ENCODE measurements around the gene TMPRSS9. TPM values are rescaled to one million over a fixed set of nuclear protein-coding genes. Genes with fewer than 3 reads are reported as not detected.

Gene TMPRSS9
- polyA plus RNA-seq, 1 donor (not counting 4 experiments of a cell fraction or from before 2014, with no cell fraction given), result not detected

GRCh38 chr19:2413629-2414028 lies 53.6 kb downstream of the TMPRSS9 start:
- H3K9me3 ChIP-seq (ENCODE audit: control insufficient read depth, low read depth, low read length), result peaks cover 2% of the 10 kb centered on the region
- no peaks in the 10 kb centered on the region for H3K27me3 ChIP-seq (ENCODE audit: control insufficient read depth, extremely low read depth, insufficient read depth, low read length)
- dilution Hi-C loops (cut with MboI; ENCODE audit: extremely low pct_ligation_motif_present, low sequenced_read_pairs), result no loop called here
- no peak for TF ChIP-seq CTCF (optimal IDR thresholded peaks at IDR 0.05 in 1 of 3, IDR thresholded peaks at IDR 0.05 in 1 of 3, conservative IDR thresholded peaks at IDR 0.05 in 1 of 3; ENCODE audit: extremely low read depth in 1 of 3, insufficient read depth in 2 of 3, low read length in 3 of 3)
- TF ChIP-seq EZH2 (IDR thresholded peaks at IDR 0.05; ENCODE audit: low read length), result no peak
- no peak overlapping the region for H3K4me3 ChIP-seq (ENCODE audit: control insufficient read depth in 2 of 3, extremely low read depth in 1 of 3, insufficient read depth in 2 of 3, low read depth in 1 of 3, low read length in 3 of 3)
- FAIRE-seq, result no peak
- H3K36me3 ChIP-seq (ENCODE audit: control insufficient read depth in 2 of 2, extremely low read depth in 1 of 2, insufficient read depth in 2 of 2, low read length in 2 of 2), result peaks cover 3 to 9% of the 10 kb centered on the region in 2 experiments
- H3K4me2 ChIP-seq (ENCODE audit: control insufficient read depth, extremely low read depth, insufficient read depth, low read depth, low read length), result no peak overlapping the region
- H3K9ac ChIP-seq (ENCODE audit: control insufficient read depth, extremely low read depth, insufficient read depth, low read length), result no peak overlapping the region
- no peak overlapping the region for H2AFZ ChIP-seq (ENCODE audit: control insufficient read depth, low read length)
- no peaks in the 10 kb centered on the region for H3K9me1 ChIP-seq (ENCODE audit: control insufficient read depth, extremely low read depth, insufficient read depth, low read length)
- H4K20me1 ChIP-seq (ENCODE audit: control insufficient read depth, extremely low read depth, insufficient read depth, low read length), result no peaks in the 10 kb centered on the region
- no peak overlapping the region for H3K27ac ChIP-seq (ENCODE audit: control insufficient read depth, insufficient read depth, low read length)
- no peak for DNase-seq (ENCODE audit: low read depth, low spot score)
- no peaks in the 10 kb centered on the region for H3K4me1 ChIP-seq (ENCODE audit: control insufficient read depth, extremely low read depth, insufficient read depth, low read length)
- H3K79me2 ChIP-seq (ENCODE audit: control insufficient read depth, insufficient read depth, low read length), result no peaks in the 10 kb centered on the region

- Histone ChIP-seq H3K9ac (ENCODE audit: control insufficient read depth, extremely low read depth, insufficient read depth, low read length) (no peak overlapping the region), H3K27ac (ENCODE audit: control insufficient read depth, insufficient read depth, low read length) (no peak overlapping the region), H3K4me3 (ENCODE audit: control insufficient read depth in 2 of 3, extremely low read depth in 1 of 3, insufficient read depth in 2 of 3, low read depth in 1 of 3, low read length in 3 of 3) (no peak overlapping the region), H2AFZ (ENCODE audit: control insufficient read depth, low read length) (no peak overlapping the region), H4K20me1 (ENCODE audit: control insufficient read depth, extremely low read depth, insufficient read depth, low read length) (no peaks in the 10 kb centered on the region), H3K4me1 (ENCODE audit: control insufficient read depth, extremely low read depth, insufficient read depth, low read length) (no peaks in the 10 kb centered on the region), H3K36me3 (ENCODE audit: control insufficient read depth in 2 of 2, extremely low read depth in 1 of 2, insufficient read depth in 2 of 2, low read length in 2 of 2) (peaks cover 5 to 15% of the 10 kb centered on the region in 2 experiments), H3K27me3 (ENCODE audit: control insufficient read depth, extremely low read depth, insufficient read depth, low read length) (no peaks in the 10 kb centered on the region), H3K4me2 (ENCODE audit: control insufficient read depth, extremely low read depth, insufficient read depth, low read depth, low read length) (no peak overlapping the region), H3K9me3 (ENCODE audit: control insufficient read depth, low read depth, low read length) (no peaks in the 10 kb centered on the region), H3K9me1 (ENCODE audit: control insufficient read depth, extremely low read depth, insufficient read depth, low read length) (no peaks in the 10 kb centered on the region), H3K79me2 (ENCODE audit: control insufficient read depth, insufficient read depth, low read length) (no peaks in the 10 kb centered on the region)
- dilution Hi-C loops (cut with MboI; ENCODE audit: extremely low pct_ligation_motif_present, low sequenced_read_pairs), result no loop called here
- FAIRE-seq (no peak), DNase-seq (ENCODE audit: low read depth, low spot score) (no peak)
- no peak for TF ChIP-seq CTCF (optimal IDR thresholded peaks at IDR 0.05 in 1 of 3, IDR thresholded peaks at IDR 0.05 in 1 of 3, conservative IDR thresholded peaks at IDR 0.05 in 1 of 3; ENCODE audit: extremely low read depth in 1 of 3, insufficient read depth in 2 of 3, low read length in 3 of 3)
- no peak for TF ChIP-seq EZH2 (IDR thresholded peaks at IDR 0.05; ENCODE audit: low read length)
Observed at GRCh38 chr19:2415281-2415972, 55.4 kb downstream of the TMPRSS9 start.
